K562 treated with DMSO at 1 percent for 12 hours (cell line): ENCODE data around the gene STARD4. TPM values are rescaled to one million over a fixed set of nuclear protein-coding genes. Genes with fewer than 3 reads are reported as not detected.

Experiments used
- total RNA-seq: library from RNA; unstranded; fragments of 300-600 nt; gene quantifications from 2 replicates; pipeline ENCODE4 v1.2.3, GENCODE V29; 2022; ENCODE audit not compliant: insufficient read depth

STARD4 gene, protein sequence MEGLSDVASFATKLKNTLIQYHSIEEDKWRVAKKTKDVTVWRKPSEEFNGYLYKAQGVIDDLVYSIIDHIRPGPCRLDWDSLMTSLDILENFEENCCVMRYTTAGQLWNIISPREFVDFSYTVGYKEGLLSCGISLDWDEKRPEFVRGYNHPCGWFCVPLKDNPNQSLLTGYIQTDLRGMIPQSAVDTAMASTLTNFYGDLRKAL
- 8.2 and 38.8 TPM in 2 replicates for total RNA-seq

DNA sequence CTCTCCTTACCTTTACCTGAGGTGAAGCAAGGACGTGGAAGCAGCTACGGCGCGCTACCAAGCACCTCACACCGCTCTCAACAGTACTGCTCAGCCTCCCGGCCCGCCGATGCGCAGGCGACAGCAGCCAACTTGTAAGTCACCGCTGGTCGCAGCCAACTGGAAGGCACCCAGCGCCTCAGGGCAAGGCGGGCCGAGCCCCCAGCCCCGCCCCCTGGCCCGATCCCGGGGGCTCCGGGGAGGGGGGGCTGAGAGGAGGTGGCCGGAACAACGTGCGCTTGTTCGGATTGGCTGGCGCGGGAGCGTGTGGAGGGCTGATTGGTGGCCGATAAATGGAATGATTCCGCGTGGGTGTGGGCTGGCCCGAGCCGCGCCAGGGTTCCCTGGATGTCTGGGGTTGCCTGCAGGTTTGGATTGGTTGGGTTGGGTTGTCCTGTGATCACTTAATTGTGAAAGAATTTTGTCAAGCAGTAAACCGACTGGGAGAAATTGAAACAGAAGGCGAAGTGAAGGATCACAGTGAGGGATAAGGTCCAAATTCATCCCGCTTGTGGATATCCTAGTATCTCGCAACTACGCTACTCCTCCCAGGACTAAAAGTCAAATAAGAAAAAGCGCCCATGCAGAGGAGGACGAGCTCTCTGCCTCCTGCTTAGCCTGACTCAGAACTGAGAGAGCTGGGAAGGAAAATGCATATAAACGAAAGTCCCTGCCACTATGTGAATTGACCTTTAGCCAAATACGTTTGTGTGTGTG lies at the start of gene STARD4:
Gene STARD4 (minus strand): TSS at position 161 of the 756 bp plus-strand sequence. CDS start 5,102 bp downstream, outside the sequence.

Other genes with a start within 250 kb of the STARD4 start
- 0.53 TPM in 1 of 2 replicates, not detected in the other for gene NREP, start 244.7 kb upstream of the STARD4 start, total RNA-seq